ENCODE measurements around the gene ABHD12B.

- TF ChIP-seq CTCF (IDR thresholded peaks at IDR 0.05) (no peak), ZFX (IDR thresholded peaks at IDR 0.05; ENCODE audit: borderline replicate concordance) (no peak)
Measured at GRCh38 chr14:50935126-50936015, 63.5 kb downstream of the ABHD12B start.

Measured in 22Rv1 (cell line).